Measurements from ENCODE around the gene HS6ST3. TPM values are rescaled to one million over a fixed set of nuclear protein-coding genes. Genes with fewer than 3 reads are reported as not detected.

Gene HS6ST3
- total RNA-seq, 1 donor from 2014 or later = 3.0 TPM

DNA sequence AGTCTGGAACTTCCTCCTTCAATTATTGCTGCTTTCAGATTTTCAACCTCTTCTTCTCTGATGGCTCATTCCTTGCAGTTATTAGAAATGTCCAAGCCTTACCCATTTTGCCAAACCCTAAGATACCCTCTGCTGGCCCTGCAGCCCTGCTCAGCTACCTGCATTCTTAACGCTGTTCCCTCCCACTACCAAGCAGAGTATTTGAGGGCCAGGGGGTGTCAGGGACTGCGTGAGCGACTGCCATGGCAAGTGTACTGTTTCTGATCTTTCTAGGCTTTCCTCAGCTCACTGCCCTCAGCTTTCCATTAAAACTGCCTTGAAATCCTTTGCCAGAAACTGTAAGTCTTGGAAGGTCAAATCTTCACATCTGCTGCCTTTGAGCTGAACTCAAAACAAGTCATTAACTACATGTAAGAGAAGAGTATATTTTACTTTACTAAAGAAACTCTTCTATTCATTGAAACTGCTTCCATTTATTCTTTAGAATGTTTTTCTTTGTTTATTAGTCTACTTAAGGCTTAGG, 41.0 kb downstream of the HS6ST3 start:
- no peak for DNase-seq (ENCODE audit: low spot score in 2 of 2)
- Histone ChIP-seq H3K9me3 (no peaks in the 10 kb centered on the region), H3K4me3 (no peak overlapping the region), H3K27ac (no peak overlapping the region), H3K36me3 (no peaks in the 10 kb centered on the region), H3K27me3 (no peaks in the 10 kb centered on the region), H3K4me1 (no peaks in the 10 kb centered on the region)
- intact Hi-C loops (cut with DNase I) = no loop called here
- TF ChIP-seq, protein P1, sequence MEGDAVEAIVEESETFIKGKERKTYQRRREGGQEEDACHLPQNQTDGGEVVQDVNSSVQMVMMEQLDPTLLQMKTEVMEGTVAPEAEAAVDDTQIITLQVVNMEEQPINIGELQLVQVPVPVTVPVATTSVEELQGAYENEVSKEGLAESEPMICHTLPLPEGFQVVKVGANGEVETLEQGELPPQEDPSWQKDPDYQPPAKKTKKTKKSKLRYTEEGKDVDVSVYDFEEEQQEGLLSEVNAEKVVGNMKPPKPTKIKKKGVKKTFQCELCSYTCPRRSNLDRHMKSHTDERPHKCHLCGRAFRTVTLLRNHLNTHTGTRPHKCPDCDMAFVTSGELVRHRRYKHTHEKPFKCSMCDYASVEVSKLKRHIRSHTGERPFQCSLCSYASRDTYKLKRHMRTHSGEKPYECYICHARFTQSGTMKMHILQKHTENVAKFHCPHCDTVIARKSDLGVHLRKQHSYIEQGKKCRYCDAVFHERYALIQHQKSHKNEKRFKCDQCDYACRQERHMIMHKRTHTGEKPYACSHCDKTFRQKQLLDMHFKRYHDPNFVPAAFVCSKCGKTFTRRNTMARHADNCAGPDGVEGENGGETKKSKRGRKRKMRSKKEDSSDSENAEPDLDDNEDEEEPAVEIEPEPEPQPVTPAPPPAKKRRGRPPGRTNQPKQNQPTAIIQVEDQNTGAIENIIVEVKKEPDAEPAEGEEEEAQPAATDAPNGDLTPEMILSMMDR (IDR thresholded peaks at IDR 0.05) = no peak

DNA sequence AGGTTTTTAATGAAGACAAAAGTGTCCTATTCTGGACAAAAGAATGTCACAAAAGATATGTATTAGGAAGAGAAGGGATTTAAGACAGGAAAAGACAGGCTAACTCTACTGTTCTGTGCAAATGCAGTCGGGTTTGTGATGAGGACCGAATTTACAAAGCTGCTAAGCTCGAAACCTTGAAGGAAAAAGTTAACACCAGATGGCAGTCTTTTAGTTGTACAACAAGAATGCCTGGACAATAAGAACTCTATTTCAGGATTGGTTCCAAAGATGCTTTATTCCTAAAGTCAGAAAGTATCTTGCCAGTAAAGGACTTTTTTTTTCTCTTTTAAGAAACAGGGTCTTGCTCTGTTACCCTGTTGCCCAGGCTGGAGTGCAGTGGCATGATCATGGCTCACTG, 51.1 kb downstream of the HS6ST3 start:
- H3K27me3 ChIP-seq = no peaks in the 10 kb centered on the region
- H3K27ac ChIP-seq = no peak overlapping the region
- DNase-seq (ENCODE audit: low spot score in 2 of 2) = no peak
- H3K36me3 ChIP-seq = no peaks in the 10 kb centered on the region
- intact Hi-C loops (cut with DNase I) = no loop called here
- H3K4me1 ChIP-seq = no peaks in the 10 kb centered on the region
- H3K4me3 ChIP-seq = no peak overlapping the region
- TF ChIP-seq, protein P1 (IDR thresholded peaks at IDR 0.05) = no peak
- no peaks in the 10 kb centered on the region for H3K9me3 ChIP-seq

DNA sequence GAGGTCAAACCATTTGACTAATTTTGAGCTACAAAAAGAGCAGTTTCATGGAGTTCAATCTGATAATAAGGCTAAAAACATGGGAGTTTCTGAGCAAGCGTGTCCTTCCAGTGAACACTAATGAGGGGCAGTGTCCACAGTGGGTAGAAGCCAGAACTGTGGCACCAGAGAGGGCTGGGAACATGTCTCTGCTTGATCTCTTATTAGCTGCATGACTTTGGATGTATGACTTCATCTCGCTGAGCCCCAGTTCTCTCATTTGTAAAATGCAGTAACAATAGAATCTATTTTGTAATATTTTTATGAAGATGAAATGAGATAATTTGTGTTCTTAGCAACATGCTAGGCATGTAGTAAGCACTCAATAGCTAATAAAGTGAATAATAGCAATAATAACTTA, 69.8 kb downstream of the HS6ST3 start:
- Histone ChIP-seq H3K27ac (no peak overlapping the region), H3K36me3 (no peaks in the 10 kb centered on the region), H3K27me3 (no peaks in the 10 kb centered on the region), H3K9me3 (no peaks in the 10 kb centered on the region), H3K4me3 (no peak overlapping the region), H3K4me1 (no peaks in the 10 kb centered on the region)
- DNase-seq (ENCODE audit: low spot score in 2 of 2) = no peak
- intact Hi-C loops (cut with DNase I) = no loop called here
- TF ChIP-seq, protein P1 (IDR thresholded peaks at IDR 0.05) = no peak

DNA sequence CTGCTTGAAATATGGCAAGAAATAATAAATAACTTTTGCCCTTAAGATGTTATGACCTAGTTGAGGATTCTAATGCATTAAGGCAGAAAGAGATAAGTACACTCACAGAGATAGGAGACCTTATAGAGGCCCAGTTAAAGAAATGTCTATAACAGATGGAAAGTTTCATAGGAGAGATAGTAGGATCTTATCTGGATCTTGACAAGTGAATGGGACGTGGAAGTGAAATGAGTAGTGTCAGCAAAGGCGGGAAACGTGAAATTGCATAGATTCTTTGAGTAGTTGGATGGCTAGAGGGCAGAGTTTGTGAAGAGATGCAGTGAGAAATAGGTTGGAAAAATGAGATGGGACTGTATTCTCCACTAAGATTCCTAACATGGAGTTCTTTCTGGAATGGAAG, 71.2 kb downstream of the HS6ST3 start:
- TF ChIP-seq, protein P1 (IDR thresholded peaks at IDR 0.05) = no peak

DNA sequence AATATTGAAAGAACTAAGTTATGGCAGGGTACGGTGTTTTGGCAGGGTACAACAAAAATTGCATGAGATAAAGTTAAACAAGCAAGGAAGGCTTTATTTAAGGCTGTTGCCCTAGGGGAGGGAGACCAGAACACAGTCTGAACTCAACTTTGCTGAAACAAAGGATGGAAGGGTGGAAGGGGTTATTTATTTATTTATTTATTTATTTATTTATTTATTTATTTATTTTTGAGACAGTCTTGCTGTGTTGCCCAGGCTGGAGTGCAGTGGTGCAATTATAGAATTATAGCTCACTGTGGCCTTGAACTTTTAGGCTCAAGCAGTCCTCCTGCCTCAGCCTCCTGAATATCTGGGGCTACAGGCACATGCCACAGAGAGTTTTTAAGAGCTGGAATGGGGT, 75.9 kb downstream of the HS6ST3 start:
- Histone ChIP-seq H3K4me1 (no peaks in the 10 kb centered on the region), H3K27ac (no peak overlapping the region), H3K27me3 (no peaks in the 10 kb centered on the region), H3K4me3 (no peak overlapping the region), H3K36me3 (no peaks in the 10 kb centered on the region), H3K9me3 (no peaks in the 10 kb centered on the region)
- no peak for DNase-seq (ENCODE audit: low spot score in 2 of 2)
- intact Hi-C loops (cut with DNase I) = no loop called here
- TF ChIP-seq, protein P1 (IDR thresholded peaks at IDR 0.05) = no peak

More for the DNA sequence above, 71.2 kb downstream of the HS6ST3 start:
- no peaks in the 10 kb centered on the region for H3K27me3 ChIP-seq
- H3K9me3 ChIP-seq = no peaks in the 10 kb centered on the region
- no peak overlapping the region for H3K4me3 ChIP-seq
- no peak overlapping the region for H3K27ac ChIP-seq
- no peak for DNase-seq (ENCODE audit: low spot score in 2 of 2)
- intact Hi-C loops (cut with DNase I) = no loop called here
- no peaks in the 10 kb centered on the region for H3K36me3 ChIP-seq
- no peaks in the 10 kb centered on the region for H3K4me1 ChIP-seq

DNA sequence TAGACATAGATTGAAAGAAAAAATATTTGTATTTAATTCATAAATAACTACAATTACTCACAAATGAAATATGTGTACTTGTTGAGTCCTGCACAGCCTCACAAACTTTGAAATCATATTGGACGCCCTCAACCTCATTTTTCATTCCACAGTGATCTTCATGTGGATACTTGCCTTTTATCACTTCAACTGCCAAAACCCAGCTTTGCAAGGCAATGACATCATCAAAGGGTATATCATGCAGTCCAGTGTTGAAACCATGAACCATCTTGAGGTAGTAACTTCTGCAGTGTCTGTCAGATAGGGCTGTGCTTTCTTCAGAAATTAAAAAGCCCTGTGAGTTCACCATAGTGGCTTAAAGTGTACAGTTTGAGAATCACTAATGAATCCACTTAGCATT, 82.2 kb downstream of the HS6ST3 start:
- Histone ChIP-seq H3K4me1 (no peaks in the 10 kb centered on the region), H3K9me3 (no peaks in the 10 kb centered on the region), H3K27ac (no peak overlapping the region), H3K4me3 (no peak overlapping the region), H3K27me3 (no peaks in the 10 kb centered on the region), H3K36me3 (no peaks in the 10 kb centered on the region)
- intact Hi-C loops (cut with DNase I) = no loop called here
- DNase-seq (ENCODE audit: low spot score in 2 of 2) = no peak
- TF ChIP-seq, protein P1 (IDR thresholded peaks at IDR 0.05) = no peak
